OCI-M2 (cell line): ENCODE data around the gene HINT2.

Experiments used
- DNase-seq: peaks from one replicate; lab custom pipeline; 2025; ENCODE audit not compliant: unreplicated experiment; lab: John Stamatoyannopoulos, UW

The HINT2 gene

DNA sequence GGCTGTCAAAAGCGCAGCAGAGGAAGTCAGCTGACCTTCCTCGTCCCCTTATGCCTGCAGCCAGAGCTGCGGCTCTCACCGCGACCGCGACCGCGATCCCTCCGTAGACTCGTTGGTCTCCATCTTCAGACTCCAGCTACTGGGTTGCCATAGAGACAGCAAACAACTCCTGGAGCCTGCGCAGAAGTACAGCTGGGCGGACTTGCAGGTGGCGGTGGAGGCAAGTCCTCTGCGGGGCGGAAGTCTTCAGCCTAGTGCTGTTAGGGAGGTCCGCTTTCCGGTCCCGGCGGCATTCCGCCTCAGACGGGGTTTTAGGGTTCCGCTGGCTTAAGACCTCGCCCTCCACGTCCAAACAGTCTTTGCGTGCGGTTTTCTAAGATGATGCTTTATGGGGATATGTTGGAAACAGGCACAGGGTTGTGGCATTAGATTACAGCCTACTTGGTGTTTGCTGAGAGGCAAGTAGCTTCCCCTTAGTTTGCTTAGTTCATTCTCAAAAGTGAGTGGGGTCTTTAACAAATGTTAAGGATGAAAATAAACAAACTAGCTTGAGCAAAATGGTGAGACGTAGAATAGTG, 2.7 kb downstream of the HINT2 start, which contains the start of gene SPAG8:
SPAG8 (minus strand) TSS at position 238 of the 578 bp plus-strand sequence; CDS start at position 123, 115 bp downstream.
- no peak for DNase-seq

DNA sequence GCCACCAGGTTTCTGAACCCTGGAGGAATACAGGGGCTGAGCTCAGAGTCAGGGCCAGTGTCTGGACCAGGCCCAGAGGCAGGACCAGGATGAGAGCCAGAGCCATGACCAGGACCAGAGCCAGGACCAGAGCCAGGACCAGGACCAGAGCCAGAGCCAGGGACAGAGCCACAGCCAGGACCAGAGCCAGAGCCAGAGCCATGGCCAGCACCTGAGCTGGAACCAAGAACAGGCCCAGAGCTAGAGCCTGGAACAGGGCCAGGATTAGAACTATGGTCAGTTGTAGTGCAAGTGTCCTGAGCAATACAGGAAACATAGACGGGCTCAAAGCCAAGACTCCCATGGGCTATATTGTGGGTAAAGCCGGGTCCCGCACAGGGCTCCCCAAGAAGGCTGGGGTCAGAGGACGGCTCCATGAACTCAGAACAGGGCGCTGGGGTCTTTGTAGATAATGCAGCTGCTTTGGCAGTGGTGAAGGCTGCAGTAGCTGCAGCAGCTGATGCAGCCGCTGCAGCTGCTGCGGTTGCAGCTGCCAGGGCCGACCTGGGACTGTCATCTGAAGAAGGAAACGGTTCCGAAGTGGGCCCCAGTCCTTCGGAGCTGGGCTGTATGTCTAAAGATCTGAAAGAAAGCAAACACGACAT, 3.3 kb downstream of the HINT2 start:
- no peak for DNase-seq

DNA sequence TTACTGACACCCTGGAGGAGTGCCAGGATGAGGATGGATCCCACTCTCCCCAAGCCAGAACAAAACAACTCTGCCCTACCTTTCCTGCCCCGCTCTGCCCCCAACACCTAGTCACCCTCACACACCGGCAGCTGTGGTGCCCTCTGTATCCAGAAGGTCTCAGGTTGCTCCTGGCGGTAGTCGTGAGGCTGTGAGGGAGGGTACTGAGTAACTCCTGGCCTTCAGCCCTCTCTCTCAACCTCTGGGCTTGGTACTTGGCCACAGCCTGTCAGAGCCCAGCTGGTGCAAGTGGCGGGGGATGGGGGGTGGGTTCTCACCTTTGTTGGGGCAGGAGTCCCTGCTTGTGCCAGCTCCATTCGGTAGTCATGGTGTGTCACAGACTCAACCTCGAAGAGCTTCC, 4.7 kb downstream of the HINT2 start:
- DNase-seq: no peak

DNA sequence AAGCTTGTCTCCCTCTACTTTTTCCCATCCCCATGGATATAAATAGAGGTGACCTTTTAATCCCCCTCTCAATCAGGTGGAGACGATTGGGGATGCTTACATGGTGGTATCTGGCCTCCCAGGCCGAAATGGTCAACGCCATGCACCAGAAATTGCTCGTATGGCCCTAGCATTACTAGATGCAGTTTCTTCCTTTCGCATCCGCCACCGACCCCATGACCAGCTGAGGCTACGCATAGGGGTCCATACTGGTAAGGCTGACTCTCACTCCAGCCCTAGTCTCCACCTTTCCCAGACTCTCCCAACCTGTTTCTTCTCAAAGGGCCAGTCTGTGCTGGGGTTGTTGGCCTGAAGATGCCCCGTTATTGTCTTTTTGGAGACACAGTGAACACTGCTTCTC, 6.4 kb downstream of the HINT2 start:
- no peak for DNase-seq

DNA sequence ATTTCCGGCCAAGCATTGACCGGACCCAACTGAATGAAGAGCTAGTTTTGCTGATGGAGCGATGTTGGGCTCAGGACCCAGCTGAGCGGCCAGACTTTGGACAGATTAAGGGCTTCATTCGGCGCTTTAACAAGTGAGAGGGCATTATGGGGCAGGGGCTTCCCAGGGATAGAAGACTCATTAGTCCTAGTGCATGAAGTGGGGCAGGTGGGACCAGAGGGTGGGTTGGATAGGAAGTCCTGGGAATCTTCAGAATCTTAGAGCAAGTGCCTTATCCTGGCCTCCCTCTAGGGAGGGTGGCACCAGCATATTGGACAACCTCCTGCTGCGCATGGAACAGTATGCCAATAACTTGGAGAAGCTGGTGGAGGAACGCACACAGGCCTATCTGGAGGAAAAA, 8.7 kb downstream of the HINT2 start:
- no peak for DNase-seq

GRCh38 chr9:35801328-35802128, 13.3 kb downstream of the HINT2 start:
- DNase-seq: no peak

GRCh38 chr9:35800530-35800929, 14.3 kb downstream of the HINT2 start:
- DNase-seq: no peak

DNA sequence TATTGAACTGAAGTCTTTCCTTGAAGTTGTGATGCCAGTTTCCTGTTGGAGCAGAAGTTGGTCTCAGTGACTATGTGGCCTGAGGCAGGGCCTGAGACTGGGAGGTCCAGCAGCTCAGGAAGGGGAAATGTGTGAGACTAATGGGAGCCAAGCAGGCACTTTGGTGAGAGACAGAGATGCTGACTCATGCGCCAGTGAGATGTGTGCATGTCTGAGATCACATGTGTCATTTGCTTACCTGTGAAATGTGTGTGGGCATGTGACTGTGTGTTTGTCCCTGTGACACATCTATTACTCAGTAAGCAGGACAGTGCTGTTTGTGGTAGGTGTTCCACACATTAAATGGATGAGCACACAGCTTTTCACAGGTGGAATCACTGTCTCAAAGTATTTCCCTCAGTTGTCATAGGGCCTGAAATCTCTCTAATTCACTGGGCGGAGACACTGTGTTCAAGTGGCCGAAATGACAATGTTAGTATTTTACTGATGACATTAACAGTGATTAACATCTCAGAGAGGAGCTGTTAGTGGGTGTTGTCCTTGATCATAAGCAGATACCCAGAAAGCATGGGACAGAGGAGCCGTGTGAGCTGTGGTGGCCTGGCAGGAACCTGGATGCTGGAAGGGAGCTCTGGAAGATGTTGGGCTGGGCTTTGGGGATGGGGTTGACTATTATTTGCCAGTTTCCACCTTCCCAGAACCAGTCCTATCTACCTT, 16.0 kb downstream of the HINT2 start:
- no peak for DNase-seq

DNA sequence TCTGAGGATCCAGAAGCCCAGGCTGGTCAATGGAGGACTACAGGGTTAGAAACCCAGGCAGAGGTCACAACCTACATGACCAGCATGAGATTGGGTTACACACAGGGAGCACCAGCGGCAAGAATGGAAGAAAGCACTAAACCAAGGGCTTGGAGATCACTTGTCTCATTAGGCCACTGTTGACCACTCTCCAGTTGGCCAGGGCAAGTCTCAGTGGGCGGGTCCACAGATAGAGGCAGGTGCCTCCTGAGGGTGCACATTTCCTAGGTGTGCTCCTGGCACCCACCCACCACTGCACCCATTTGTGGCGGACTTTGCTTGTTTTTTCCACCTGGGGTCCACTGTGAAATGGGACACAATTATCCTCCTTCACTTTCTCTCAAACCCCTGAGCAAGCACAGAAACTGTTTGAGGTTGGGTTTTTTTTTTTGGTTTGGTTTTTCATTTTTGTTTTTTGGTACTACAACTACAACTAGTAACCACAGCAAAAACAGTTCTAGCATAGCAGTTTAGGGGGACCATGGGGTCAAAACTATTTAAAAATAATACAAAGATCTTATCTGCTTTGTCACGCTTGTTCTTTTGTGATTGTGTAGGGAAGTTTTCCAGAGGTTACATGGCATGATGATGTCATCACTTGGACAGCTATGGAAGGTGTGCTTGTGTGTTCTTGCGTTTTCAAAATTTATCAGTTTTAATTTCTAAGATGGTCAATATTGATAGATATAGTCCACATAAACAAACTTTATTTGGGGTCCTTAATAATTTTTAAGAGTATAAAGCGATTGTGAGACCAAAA, 17.3 kb downstream of the HINT2 start:
- no peak for DNase-seq

GRCh38 chr9:35795695-35796094, 19.1 kb downstream of the HINT2 start:
- DNase-seq: no peak

- no peak for DNase-seq
Observed at GRCh38 chr9:35793461-35793860, 21.4 kb downstream of the HINT2 start.

GRCh38 chr9:35792826-35793225, 22.0 kb downstream of the HINT2 start:
- no peak for DNase-seq

DNA sequence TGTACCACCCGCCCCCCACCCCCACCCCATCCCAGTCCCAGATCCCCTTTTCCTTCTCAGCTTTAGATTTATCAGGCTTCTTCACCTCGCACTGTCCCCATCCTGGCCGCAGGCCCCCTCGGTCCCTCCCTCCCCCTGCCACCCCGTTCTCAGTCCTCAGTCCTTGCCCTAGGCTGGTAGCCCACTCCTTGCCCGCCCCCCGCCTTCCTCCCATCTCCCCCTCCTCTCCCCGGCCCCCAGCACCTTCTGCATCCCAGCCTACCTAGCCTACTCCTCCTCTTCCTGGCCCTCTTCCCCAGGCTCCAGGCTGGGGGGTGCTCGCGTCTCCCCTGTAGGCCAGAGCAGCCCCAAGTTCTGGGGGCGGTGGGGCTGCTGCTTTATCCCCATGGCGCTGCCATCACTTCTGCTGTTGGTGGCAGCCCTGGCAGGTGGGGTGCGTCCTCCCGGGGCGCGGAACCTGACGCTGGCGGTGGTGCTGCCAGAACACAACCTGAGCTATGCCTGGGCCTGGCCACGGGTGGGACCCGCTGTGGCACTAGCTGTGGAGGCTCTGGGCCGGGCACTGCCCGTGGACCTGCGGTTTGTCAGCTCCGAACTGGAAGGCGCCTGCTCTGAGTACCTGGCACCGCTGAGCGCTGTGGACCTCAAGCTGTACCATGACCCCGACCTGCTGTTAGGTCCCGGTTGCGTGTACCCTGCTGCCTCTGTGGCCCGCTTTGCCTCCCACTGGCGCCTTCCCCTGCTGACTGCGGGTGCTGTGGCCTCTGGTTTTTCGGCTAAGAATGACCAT, 22.6 kb downstream of the HINT2 start:
- DNase-seq: no peak

GRCh38 chr9:35791297-35791921, 23.4 kb downstream of the HINT2 start, which contains the start of gene NPR2:
NPR2 (plus strand) TSS chr9:35791591; CDS start chr9:35792409, 818 bp downstream.
- no peak for DNase-seq

- DNase-seq: no peak
Observed at GRCh38 chr9:35790385-35791296, 24.2 kb downstream of the HINT2 start.

DNA sequence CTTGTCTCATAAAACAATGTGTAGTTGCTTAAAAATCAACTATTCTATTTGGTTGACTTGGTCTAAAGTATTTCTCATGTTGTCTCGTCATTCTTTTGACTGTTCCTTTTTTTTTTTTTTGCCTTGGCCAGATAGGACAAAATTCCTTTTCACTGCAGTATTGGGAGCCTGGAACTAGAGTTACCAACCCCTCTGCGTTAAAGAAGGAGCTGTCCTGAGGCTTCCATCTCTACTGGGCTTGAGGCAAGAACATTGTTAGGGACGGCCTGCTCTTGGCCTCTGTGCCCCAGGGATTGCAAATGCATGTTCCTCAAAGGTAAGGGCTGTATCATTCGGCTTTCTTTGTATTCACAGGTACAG, 24.8 kb downstream of the HINT2 start:
- DNase-seq: peak; percentile 25

DNA sequence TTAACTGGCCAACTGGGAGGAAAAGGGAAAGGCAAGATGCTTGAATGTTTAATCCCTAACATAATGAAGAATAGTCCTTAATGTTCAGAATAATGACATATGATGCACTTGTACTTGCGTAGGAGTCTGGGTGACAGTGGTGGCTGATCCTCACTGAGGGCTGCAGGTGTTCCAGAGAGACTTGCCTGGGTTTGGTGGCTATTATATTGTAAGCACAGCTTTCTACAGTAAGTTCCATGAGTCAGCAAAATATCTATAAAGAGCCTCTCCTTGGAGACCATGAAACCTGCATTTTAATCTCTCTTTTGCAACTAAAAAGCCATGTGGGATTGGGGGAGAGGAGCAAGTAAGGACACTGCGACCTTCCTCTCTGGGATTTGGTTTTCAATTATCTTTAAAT, 25.3 kb downstream of the HINT2 start:
- DNase-seq: no peak

- DNase-seq: no peak
Observed at GRCh38 chr9:35783418-35783817, 31.4 kb downstream of the HINT2 start.
